K562 treated with DMSO at 1 percent for 12 hours (cell line): ENCODE measurements around the gene C9orf153. TPM values are rescaled to one million over a fixed set of nuclear protein-coding genes. Genes with fewer than 3 reads are reported as not detected.

ENCODE experiments used
- total RNA-seq: library from RNA; unstranded; fragments of 300-600 nt; gene quantifications from 2 replicates; pipeline ENCODE4 v1.2.3, GENCODE V29; 2022; ENCODE audit not compliant: insufficient read depth

C9orf153 gene
- not detected in 2 replicates for total RNA-seq

GRCh38 chr9:86259557-86259956, at the start of gene C9orf153:
C9orf153 (minus strand) TSS chr9:86259657; CDS start chr9:86229603, 30,054 bp downstream.

GRCh38 chr9:86282077-86282978, 22.9 kb upstream of the C9orf153 start, which contains the start of gene ISCA1:
ISCA1 (minus strand) TSS chr9:86282538; CDS start chr9:86282458, 80 bp downstream.

Other genes starting within 250 kb of the C9orf153 start
- 0.86 and 2.7 TPM in 2 replicates for gene GOLM1, start 160.1 kb downstream of the C9orf153 start, total RNA-seq
- gene ISCA1, start 22.9 kb upstream of the C9orf153 start, total RNA-seq: 5.8 and 13.4 TPM in 2 replicates
- 3.0 and 12.5 TPM in 2 replicates for gene TUT7, start 94.8 kb upstream of the C9orf153 start, total RNA-seq